GM18868 (cell line): ENCODE data around the gene TULP1.
"Not testable (repeated sequence)": the region's sequence is repeated elsewhere in the genome, so short reads cannot be mapped to it uniquely, and the experiment has no call there.

ENCODE experiments used
- ATAC-seq: cut with Tn5 transposase; IDR thresholded peaks from one replicate; pipeline ENCODE4 v1.9.1; 2021; ENCODE audit warnings: mild to moderate bottlenecking, moderate library complexity; ENCODE audit not compliant: unreplicated experiment

Gene TULP1

DNA sequence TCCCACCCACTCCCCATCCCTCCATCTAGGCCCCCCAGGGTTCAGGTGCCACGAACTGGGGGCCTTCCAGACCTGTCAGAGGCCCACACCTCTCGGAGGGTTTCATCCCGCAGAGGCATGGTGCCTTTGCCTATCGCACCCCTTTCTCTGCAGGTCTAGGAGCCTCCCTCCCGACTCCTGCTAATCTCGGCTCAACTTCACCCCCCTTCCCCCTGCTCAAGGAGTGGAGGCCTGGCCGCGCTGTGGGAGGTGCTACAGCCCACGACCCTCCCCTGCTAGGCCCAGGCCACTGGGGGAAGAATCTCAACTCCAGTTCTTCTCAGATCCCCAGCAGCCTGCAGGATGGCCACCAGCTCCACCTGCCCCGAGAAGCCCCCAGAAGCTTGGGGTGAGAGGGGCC lies at the start of gene TULP1:
TULP1 (minus strand) TSS at position 157 of the 400 bp plus-strand sequence; CDS start at position 119, 38 bp downstream.
- no peak for ATAC-seq

DNA sequence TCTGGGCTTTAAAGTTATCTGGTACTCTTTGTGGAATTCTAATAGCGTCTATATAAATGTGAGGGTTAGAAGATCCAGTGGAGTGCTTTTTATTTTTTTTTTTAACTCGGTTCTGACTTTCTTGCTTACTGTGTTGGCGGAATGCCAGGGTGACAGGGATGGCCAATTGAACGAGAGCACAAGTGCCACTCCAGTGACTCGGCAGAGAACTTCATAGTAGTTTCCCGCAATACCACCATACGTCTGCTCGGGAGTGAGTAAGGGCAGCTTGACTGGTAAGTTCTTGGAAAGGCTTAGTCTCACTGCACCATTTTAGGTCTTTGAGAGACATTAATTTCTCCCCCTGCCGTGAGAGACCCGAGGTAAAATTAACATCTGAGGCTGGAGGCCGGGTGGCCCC lies 49.4 kb upstream of the TULP1 start:
- no peak for ATAC-seq

DNA sequence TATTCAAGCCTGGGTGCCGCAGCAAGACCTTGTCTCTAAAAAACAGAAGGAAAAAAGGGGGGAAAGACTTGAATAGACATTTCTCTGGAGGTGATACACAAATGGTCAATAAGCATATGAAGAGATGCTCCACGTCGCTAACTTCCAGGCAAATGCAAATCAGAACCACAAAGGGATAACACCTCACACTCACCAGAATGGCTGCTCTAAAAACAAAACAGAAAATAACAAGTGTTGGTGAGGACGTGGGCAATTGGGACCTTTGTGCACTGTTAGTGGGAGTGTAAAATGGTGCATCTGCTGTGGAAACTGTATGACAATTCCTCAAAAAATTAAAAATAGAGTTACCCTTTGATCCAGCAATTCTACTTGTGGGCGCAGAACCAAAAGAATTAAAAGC lies 48.4 kb upstream of the TULP1 start:
- ATAC-seq: no peak

DNA sequence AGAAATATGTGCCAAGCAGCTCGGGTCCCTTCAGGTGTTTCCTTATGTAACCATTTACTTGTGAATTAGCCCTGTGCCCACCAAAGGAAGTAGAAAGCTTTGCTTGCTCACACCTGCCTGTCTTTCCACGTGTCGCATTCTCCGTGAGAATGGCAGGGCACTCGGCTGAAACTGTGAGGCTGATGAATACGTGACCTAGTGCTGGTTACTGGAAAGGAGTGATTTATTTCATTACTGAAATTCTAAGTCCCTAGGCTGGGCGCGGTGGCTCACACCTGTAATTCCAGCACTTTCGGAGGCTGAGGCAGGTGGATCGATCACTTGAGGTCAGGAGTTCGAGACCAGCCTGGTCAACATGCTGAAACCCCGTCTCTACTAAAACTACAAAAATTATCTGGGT lies 45.9 kb upstream of the TULP1 start:
- no peak for ATAC-seq

DNA sequence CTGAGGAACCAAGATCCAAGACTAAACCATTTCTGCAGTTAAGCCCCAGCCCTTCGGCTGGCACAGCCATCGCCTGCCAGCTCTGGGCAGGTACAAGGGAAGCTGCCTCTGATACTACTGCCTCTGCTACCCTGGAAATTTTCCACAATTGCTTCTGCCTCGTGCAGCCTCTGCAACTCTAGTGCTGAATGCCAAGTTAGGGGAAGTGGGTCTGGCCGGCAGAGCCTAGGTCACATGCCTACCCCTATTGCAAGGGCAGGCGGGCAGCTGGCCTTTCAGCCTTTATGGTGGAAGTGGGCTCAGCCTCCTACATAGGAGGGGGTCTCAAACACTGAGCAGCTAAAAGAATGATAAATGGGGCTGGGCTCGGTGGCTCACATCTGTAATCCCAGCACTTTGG lies 44.5 kb upstream of the TULP1 start:
- no peak for ATAC-seq

DNA sequence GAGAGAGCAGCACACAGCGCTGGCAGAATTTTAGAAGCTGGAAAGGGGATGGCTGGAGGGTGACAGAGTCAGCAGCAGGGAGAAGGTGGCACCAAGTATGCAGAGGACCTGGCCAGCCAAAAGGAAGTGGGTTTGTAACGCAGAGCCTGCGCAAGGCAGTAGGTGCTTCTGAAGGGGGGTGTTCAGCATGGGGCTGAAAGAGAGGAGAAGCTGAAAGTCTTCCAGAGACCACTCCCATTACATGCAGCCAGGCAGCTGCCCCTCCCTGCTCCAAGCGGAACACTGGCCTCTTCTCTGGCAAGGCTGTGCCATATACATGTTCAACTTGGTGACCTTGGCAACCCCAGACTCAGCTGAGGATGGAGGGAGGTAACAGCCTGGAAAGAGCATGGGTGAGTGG lies 42.1 kb upstream of the TULP1 start:
- ATAC-seq: no peak

DNA sequence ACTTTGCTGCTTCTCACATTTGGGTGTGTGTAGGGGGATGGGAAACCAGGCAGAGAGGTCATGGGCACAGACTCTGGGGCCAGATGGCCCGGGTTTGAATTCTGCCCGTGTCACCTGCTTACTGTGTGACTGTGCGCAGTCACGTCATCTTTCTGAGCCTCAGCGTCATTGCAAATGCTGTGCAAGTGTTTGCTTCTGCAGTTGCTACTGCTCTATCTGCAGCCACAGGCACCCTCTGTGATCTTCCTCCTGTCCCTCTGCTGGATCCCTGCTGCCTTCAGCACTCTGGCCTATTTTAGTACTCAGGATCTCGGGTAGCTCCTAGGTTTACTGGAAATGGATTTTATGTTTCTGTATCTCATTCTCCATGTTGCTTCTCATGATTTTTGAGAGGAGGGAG lies 40.6 kb upstream of the TULP1 start:
- no peak for ATAC-seq

DNA sequence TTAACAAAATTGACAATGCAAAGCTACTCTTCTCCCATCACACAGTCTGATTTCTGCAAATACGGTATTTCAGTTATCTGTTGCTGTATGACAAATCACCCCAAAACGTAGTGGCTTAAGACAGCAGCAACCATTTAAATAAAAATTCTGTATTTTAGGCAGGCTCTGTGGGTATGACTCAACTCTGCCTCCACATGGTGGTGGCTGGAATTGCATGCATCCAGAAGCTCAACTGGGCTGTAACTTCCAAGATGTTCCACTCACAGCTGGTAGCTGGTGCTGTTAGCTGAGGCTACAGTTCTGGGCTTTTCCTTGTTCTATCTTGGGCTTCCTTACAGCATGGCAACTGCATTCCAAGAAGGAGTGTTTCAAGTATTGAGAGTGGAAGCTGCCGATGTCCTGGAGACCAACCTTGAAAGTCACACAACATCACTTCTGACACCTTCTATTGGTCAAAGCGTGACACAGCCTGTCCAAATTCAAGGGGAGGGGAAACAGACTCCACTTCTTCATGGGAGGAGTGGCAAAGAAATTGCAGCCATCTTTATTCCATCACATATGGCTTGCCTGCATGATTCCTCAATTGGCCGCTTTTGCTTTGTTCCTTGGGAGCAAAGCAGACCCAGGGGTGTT lies 39.7 kb upstream of the TULP1 start:
- no peak for ATAC-seq

DNA sequence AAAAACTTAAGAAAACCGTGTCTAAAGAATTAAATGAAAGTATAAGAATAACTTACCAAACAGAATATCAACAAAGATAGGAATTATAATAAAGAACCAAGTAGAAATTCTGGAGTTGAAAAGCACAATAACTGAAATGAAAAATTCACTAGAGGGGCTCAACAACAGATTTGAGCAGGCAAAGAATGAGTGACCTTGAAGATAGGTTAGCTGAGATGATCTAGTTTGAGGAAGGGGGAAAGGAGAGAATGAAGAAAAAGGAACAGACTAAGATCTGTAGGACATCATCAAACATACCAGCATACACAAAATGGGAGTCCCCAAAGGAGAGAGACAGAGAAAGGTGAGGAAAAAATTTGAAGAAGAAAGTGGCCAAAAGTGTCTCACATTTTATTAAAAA lies 37.7 kb upstream of the TULP1 start:
- no peak for ATAC-seq

DNA sequence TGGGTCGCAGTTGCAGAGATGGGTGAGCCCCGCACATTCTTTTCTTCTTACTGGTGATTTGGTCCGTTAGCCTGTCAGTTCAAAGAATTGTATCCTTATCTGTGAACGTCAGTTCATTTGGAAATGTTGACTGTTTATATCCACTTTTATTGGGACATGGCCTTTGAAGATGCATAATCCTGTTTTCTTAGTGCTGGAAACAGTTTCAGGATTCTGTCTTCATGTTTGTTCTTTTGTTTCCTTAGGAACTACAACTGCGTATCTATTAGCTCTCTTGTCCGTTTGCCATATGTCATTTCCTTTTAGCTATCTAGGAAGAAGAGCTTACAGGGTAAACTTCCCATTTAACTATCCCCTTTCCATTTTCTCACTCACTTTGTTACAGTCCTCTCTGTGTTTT lies 35.0 kb upstream of the TULP1 start:
- no peak for ATAC-seq

DNA sequence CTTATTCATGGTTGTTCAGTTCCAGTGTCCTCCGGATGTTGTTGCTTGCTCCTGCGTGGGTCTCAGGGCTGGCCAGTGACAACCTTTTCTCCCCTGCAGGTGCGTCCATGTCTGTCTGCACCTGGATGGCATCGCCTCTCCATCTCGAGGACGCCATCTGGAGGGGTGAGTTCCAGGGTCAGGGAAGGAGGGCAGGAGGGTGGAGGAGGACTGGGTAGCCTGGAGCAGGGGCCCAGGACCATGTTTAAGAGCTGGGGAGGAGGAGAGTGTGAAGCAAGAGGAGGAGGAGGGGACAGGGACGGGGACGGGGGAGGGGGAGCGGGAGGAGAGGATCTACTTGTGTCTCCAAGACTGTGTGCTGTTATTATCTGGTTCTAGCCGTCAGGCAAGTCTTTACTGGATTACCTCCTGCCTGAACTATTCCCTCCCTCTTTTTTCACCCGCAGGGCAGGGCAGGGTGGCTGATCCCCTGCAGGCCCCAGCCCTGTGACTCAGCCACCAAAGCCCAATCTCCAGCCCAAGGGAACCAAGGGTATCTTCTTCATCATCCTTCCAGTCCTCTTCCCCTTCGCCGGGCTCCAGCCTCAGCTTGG lies 32.2 kb upstream of the TULP1 start:
- ATAC-seq: no peak

DNA sequence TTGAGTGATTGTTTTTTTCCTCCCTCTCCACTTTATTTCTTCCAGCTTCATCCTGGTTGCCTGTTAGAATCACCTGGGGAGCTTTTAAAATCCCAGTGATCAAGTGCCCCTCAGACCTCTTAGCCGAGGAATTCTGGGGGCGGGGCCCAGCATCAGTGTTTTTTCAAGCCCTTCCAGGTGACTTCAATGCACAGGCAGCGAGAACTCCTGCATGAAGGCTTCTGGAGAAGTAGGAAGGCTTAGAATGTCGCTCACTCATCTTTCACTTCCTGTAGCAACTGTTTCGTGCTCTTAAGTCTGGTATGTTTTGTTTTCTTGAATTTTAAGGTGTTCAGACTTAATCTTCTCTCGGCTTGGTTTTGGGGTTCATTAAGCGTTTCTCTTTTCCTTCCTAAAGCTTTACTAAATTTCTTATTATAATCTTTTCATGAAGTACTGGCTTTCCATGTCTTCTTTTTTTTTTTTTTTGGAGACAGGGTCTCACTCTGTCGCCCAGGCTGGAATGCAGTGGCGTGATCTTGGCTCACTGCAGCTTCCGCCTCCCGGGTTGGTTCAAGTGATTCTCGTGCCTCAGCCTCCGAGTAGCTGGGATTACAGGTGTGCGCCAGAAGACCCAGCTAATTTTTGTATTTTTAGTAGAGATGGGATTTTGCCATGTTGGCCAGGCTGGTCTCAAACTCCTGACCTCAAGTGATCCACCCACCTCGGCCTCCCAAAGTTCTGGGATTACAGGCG lies 30.9 kb upstream of the TULP1 start:
- no peak for ATAC-seq

DNA sequence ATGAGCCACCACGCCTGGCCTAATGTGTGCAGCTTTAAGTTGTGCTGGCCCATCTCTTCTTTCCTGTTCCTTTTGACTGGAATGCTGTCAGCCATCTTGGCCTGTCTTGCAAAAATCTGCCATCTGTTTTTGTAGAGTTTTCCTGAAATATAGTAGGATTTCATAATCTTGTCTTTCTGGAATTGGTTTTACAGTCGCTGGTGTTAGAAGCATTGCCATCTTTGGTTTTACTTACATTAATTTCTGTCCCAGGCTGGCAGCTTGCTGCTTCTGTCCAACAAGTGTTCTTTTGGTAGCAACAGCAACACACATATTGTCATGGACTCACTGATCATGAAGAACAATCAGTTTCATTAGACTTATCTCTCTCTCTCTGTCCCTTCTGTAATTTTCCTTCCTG lies 29.1 kb upstream of the TULP1 start:
- ATAC-seq: no peak

DNA sequence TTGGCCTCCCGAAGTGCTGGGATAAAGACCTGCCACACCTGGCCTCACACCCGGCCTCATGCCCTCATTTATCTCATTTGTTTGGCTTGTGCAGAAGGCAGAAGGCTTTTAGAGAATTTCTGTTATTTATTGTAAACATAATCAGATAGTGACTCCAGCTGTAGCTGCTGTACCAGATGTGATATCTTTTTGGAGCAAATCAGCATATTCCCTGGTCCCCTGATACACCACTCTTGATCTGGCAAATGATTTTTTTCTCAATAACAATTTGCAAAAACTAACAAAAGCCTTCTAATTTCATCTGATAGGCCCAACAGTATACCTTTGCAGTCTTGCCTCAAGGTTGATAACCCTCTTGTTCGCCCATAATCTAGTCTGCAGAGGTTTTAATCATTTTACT lies 26.5 kb upstream of the TULP1 start:
- no peak for ATAC-seq

DNA sequence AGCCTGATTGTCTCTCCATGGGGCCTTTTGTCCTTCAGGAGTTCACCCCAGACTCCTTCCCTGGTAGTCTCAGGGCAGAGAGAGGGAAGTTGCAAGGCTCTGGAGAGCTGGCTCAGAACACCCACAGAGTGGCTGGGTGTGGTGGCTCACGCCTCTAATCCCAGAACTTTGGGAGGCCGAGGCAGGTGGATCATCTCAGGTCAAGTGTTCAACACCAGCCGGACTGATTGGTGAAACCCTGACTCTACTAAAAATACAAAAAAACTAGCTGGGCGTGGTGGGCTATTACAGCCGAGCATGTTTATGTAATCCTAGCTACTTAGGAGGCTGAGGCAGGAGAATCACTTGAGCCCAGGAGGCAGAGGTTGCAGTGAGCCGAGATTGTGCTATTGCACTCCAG lies 23.2 kb upstream of the TULP1 start:
- ATAC-seq: not testable (repeated sequence)

DNA sequence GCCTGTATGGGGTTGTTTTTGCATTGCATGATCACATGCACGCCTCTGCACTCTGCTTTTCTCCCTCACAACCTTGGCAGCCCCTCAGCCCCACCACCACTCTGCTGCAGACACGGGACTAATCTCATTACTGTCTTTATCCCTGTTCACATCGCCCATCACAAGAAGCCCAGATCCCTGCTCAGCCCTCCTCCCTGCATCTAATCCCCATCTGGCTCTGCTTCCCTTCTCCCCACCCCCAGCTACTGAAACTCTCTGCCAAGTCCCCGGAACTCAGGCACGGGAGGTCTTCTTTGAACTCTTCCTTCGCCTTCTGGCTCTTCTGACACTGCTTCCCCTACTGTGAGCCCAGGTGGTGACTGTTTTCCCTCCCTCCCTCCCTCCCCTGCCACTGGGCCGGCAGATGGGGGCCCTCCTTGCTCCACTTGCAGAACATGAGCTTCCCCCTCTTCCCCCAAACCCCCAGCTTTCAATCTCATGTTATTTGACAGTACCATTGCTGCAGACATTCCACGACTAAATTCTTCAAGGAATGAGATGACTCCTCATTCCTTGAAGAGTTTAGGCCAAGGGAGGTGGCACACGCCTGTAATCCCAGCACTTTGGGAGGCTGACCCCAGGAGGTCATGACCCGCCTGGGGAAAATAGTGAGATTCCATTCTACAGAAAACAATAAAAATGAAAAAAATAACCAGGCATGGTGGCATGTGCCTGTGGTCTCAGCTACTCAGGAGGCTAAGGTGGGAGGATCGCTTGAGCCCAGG lies 21.9 kb upstream of the TULP1 start:
- no peak for ATAC-seq

DNA sequence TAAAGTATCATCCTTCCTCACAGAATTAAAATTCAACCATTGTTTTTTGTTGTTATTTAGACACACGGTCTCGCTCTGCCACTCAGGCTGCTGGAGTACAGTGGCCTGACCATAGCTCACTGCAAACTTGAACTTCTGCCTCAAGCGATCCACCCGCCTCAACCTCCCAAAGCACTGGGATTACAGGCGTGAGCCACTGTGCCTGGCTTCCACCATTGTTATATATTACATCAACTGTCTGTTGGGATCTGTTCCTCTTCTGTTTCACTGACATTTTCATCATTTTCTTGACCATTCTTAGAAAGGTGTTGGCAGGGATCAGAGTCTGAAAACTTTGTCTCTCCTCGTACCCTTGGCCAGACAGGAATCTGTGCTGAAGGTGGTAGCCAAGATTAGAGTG lies 21.3 kb upstream of the TULP1 start:
- no peak for ATAC-seq

DNA sequence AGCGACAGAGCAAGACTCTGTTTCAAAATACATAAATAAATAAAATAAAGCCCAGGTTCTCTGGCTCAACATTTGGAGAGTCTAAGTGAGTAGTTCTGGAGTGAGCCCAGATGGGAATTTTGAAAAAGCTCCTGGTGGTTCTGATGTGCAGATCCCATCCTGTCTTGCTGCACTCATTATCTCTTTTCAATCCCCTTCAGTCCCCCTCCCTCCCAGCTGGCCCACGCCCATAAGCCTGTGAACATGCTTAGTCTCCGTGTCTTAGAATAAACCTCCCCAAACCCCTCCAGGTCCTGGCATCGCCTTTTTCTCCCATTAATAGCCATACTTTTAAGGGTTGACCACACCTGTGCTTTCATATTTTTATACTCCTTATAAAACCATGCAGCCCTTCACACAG lies 19.4 kb upstream of the TULP1 start:
- no peak for ATAC-seq

DNA sequence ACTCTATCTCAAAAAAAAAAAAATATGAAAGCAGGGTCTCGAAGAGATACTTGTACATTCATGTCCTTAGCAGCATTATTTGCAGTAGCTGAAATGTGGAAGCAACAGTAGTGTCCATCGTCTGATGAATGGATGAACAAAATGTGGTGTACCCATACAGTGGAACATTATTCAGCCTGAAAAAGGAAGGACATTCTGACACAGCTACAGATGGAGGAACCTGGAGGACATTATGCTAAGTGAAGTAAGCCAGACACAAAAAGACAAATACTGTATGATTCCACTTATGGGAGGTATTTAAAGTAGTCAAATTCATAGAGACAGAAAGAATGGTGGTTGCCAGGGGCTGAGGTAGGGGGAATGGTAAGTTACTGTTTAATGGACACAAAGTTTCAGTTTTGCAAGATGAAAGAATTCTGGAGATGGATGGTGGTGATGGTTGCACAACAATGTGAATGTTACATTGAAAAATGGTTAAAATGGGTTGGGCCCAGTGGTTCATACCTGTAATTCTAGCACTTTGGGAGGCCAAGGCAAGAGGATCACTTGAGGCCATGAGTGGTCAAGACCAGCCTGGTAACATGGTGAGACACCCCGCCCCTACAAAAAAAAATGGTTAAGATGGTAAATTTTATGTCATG lies 11.8 kb upstream of the TULP1 start:
- ATAC-seq: no peak

DNA sequence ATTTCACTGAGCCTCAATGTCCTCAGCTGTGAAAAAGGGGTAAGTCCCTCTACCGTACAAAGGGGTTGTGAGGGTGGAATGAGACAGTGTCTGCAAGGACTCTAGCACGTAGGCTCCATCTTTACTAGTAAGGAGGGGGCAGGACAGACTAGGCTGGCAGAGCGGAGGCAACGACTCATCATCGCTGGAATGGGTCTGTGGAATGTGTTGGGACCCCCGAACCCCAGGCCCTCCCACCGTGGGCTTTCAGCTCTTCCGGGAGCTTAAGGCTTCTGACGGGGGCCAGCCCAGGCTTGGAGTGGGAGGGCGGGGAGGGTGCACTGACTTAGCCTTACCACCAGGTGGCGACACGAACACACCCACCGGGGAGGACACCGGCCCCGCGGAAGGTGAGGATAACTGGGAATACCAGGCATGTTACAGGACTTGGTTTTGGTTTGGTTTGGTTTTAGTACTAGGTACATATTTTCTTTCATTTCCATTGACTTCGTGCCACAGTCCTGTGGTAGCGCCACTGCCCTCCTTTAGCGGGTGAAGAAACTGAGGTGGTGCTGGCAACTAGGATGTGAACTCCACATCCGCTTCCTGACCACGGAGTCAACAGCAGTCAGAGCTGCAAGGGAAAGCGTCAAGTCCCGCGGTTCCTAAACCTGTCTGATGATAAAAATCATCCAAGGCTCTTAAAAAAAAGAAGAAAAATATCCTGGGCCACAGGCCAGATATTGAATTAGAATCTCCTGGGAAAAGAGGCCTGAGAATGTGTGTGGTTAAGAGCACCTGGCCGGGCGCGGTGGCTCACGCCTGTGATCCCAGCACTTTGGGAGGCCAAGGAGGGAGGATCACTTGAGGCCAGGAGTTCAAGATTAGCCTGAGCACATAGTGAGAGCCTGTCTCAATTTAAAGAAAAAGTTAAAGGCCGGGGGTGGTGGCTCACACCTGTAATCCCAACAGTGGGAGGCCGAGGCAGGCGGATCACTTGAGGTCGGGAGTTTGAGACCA lies 10.3 kb upstream of the TULP1 start:
- ATAC-seq: no peak
